Measurements from ENCODE around the gene CTXN2. TPM values are rescaled to one million over a fixed set of nuclear protein-coding genes. Genes with fewer than 3 reads are reported as not detected.

The CTXN2 gene
- total RNA-seq, 1 donor from 2014 or later, result not detected

- intact Hi-C loops (cut with DNase I), result no loop called here
- no peak for ATAC-seq
- DNase-seq (ENCODE audit: low spot score), result no peak
These were observed 14.5 kb downstream of the CTXN2 start, which contains the start of gene SLC12A1 for GRCh38 chr15:48205981-48206380. SLC12A1 (plus strand) TSS chr15:48206302; CDS start chr15:48207720, 1,418 bp downstream.

- no peak for ATAC-seq
- intact Hi-C loops (cut with DNase I), result no loop called here
These were observed 29.8 kb downstream of the CTXN2 start for GRCh38 chr15:48221261-48221660.

GRCh38 chr15:48221885-48222284 lies 30.4 kb downstream of the CTXN2 start:
- ATAC-seq (no peak), DNase-seq (ENCODE audit: low spot score) (no peak)
- intact Hi-C loops (cut with DNase I), result no loop called here

More at GRCh38 chr15:48221261-48221660, 29.8 kb downstream of the CTXN2 start:
- DNase-seq (ENCODE audit: low spot score), result no peak

GRCh38 chr15:48222627-48223026 lies 31.2 kb downstream of the CTXN2 start:
- intact Hi-C loops (cut with DNase I), result no loop called here
- peak; percentile 84 for ATAC-seq
- no peak for DNase-seq (ENCODE audit: low spot score)

DNA sequence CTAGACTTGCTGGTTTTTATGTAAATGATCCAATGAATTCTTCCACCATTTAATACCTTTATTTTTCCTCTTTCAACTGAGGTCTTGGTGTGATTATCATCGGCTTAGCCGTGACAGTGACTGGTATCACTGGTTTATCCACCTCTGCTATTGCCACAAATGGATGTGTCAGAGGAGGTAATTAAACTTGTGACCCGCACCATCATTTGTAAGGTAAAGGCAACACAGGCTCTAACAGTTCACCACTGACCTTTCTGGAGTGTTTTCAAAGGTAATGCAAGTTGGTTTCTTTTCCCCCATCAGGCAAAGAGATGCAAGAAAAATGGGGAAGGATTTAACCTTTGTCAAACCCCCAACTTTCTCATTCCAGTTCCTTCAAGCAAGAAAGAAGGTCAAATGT lies 34.3 kb downstream of the CTXN2 start:
- intact Hi-C loops (cut with DNase I), result no loop called here
- ATAC-seq (no peak), DNase-seq (ENCODE audit: low spot score) (no peak)

GRCh38 chr15:48230498-48230897 lies 39.0 kb downstream of the CTXN2 start:
- no peak for ATAC-seq
- no peak for DNase-seq (ENCODE audit: low spot score)
- intact Hi-C loops (cut with DNase I), result no loop called here

- ATAC-seq (no peak), DNase-seq (ENCODE audit: low spot score) (no peak)
- intact Hi-C loops (cut with DNase I), result no loop called here
These were observed 41.8 kb downstream of the CTXN2 start for GRCh38 chr15:48233246-48233645.

GRCh38 chr15:48239334-48239733 lies 47.9 kb downstream of the CTXN2 start:
- DNase-seq (ENCODE audit: low spot score) (no peak), ATAC-seq (no peak)
- intact Hi-C loops (cut with DNase I), result no loop called here

- intact Hi-C loops (cut with DNase I), result no loop called here
- DNase-seq (ENCODE audit: low spot score) (no peak), ATAC-seq (no peak)
These were observed 50.5 kb downstream of the CTXN2 start for GRCh38 chr15:48242015-48242414.

- DNase-seq (ENCODE audit: low spot score) (no peak), ATAC-seq (no peak)
- intact Hi-C loops (cut with DNase I), result no loop called here
These were observed 51.1 kb downstream of the CTXN2 start for GRCh38 chr15:48242535-48242934.

GRCh38 chr15:48244921-48245320 lies 53.5 kb downstream of the CTXN2 start:
- intact Hi-C loops (cut with DNase I), result no loop called here
- no peak for ATAC-seq
- DNase-seq (ENCODE audit: low spot score), result no peak

DNA sequence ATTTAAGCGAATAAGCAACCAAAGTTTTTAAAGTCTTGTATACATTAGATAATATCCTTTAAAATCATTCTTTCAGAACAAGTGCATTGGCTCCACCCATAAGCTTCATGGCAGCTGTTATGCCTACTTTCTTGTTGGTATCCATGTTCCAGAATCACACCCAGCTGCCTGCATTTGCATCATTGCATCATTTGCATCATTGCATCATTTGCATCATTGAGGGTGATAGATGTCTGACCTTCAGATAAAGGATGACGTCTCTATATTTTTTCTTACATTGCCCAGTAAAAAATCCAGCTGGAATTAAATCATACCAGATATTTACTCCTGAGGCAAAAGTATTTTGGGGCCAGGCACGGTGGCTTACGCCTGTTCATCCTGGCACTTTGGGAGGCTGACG lies 56.9 kb downstream of the CTXN2 start:
- no peak for DNase-seq (ENCODE audit: low spot score)
- intact Hi-C loops (cut with DNase I), result no loop called here
- no peak for ATAC-seq

- DNase-seq (ENCODE audit: low spot score) (peak; percentile 60), ATAC-seq (peak; percentile 38)
- intact Hi-C loops (cut with DNase I), result no loop called here
These were observed 59.2 kb downstream of the CTXN2 start for GRCh38 chr15:48250640-48251076.

DNA sequence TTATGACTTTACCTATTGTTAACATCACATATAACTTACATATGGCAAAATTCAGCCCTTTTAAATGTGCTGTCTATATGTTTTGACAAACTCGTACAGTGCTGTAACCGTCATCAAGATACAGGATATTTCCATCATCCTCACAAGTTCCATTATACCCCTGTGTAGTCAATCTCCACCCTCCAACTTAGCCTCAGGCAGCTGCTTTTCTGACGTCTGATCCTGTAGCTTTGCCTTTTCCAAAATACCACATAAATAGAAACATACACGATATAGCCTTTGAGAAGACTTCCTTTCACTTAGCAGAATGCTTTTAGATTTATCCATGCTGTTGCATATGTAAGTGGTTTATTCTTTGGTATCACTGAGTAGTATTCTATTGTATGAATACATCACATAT lies 61.7 kb downstream of the CTXN2 start:
- intact Hi-C loops (cut with DNase I), result no loop called here

More for the DNA sequence above, 61.7 kb downstream of the CTXN2 start:
- DNase-seq (ENCODE audit: low spot score) (no peak), ATAC-seq (no peak)

Other genes with a start within 250 kb of the CTXN2 start
- gene SLC24A5, start 70.7 kb upstream of the CTXN2 start, total RNA-seq, result 0.89 TPM
- 49.8 TPM for gene MYEF2, start 13.4 kb upstream of the CTXN2 start, total RNA-seq
- not detected for gene SLC12A1, start 14.6 kb downstream of the CTXN2 start, total RNA-seq
- 91.7 TPM for gene DUT, start 139.8 kb downstream of the CTXN2 start, total RNA-seq